HEK293 (cell line): ENCODE results near the gene RMDN3.

Experiments used
- IKZF3 ChIP-seq: fragments of 450-650 bp; IDR thresholded peaks from 2 replicates; pipeline ENCODE4 v1.5.0; 2018; ENCODE audit warnings: missing biosample characterization, mild to moderate bottlenecking, missing genetic modification characterization, moderate library complexity
- KLF10 ChIP-seq: fragments of 450-650 bp; IDR thresholded peaks from 2 replicates; pipeline ENCODE4 v1.5.1; 2018; ENCODE audit warnings: missing biosample characterization, mild to moderate bottlenecking, missing genetic modification characterization
- SP3 ChIP-seq: fragments of 450-650 bp; formaldehyde crosslinking; IDR thresholded peaks from 2 replicates; pipeline ENCODE4 v1.5.1; 2016; ENCODE audit warnings: missing biosample characterization, missing genetic modification characterization
- SP7 ChIP-seq: fragments of 450-650 bp; formaldehyde crosslinking; IDR thresholded peaks from 2 replicates; pipeline ENCODE4 v1.5.1; 2016; ENCODE audit warnings: missing biosample characterization, missing genetic modification characterization
- TRIM28 ChIP-seq: IDR thresholded peaks from 2 replicates; pipeline ENCODE4 v1.6.1; 2011; ENCODE audit warnings: low read length, control low read depth, borderline replicate concordance
- ZNF146 ChIP-seq: fragments of 450-650 bp; formaldehyde crosslinking; IDR thresholded peaks from 2 replicates; pipeline ENCODE4 v1.5.1; 2016; ENCODE audit warnings: missing biosample characterization, missing genetic modification characterization
- ZNF174 ChIP-seq: fragments of 450-650 bp; formaldehyde crosslinking; IDR thresholded peaks from 2 replicates; pipeline ENCODE4 v1.5.0; 2017; ENCODE audit warnings: missing biosample characterization, mild to moderate bottlenecking, missing genetic modification characterization
- ZNF184 ChIP-seq: fragments of 450-650 bp; IDR thresholded peaks from 2 replicates; pipeline ENCODE4 v1.5.1; 2018; ENCODE audit warnings: missing biosample characterization, mild to moderate bottlenecking, missing genetic modification characterization
- ZNF211 ChIP-seq: fragments of 450-650 bp; formaldehyde crosslinking; IDR thresholded peaks from 2 replicates; pipeline ENCODE4 v1.5.1; 2016; ENCODE audit warnings: low read depth, missing biosample characterization, missing genetic modification characterization
- ZNF223 ChIP-seq: fragments of 450-650 bp; formaldehyde crosslinking; IDR thresholded peaks from 2 replicates; pipeline ENCODE4 v1.5.1; 2016; ENCODE audit warnings: missing biosample characterization, missing genetic modification characterization
- ZNF239 ChIP-seq: fragments of 450-650 bp; formaldehyde crosslinking; IDR thresholded peaks from 2 replicates; pipeline ENCODE4 v1.5.1; 2016; ENCODE audit warnings: missing biosample characterization, missing genetic modification characterization
- ZNF404 ChIP-seq: fragments of 450-650 bp; formaldehyde crosslinking; IDR thresholded peaks from 2 replicates; pipeline ENCODE4 v1.5.1; 2017; ENCODE audit warnings: missing biosample characterization, missing genetic modification characterization
- ZNF426 ChIP-seq: fragments of 450-650 bp; formaldehyde crosslinking; IDR thresholded peaks from 2 replicates; pipeline ENCODE4 v1.5.1; 2017; ENCODE audit warnings: missing biosample characterization, missing genetic modification characterization, mild to moderate bottlenecking, inconsistent platforms, moderate library complexity
- ZNF660 ChIP-seq: fragments of 450-650 bp; IDR thresholded peaks from 2 replicates; pipeline ENCODE4 v1.5.1; 2018; ENCODE audit warnings: missing biosample characterization, mild to moderate bottlenecking, missing genetic modification characterization
- ZNF777 ChIP-seq: fragments of 450-650 bp; formaldehyde crosslinking; IDR thresholded peaks from 2 replicates; pipeline ENCODE4 v1.5.1; 2017; ENCODE audit warnings: missing biosample characterization, missing genetic modification characterization, borderline replicate concordance
- TF ChIP-seq, protein P1 (sequence below): fragments of 450-650 bp; formaldehyde crosslinking; IDR thresholded peaks from 2 replicates; pipeline ENCODE4 v1.5.1; 2016; ENCODE audit warnings: missing biosample characterization, missing genetic modification characterization
- TF ChIP-seq, protein P2 (sequence below): fragments of 450-650 bp; formaldehyde crosslinking; IDR thresholded peaks from 2 replicates; pipeline ENCODE4 v1.5.1; 2017; ENCODE audit warnings: missing biosample characterization, missing genetic modification characterization
- TF ChIP-seq, protein P3 (sequence below): fragments of 450-650 bp; formaldehyde crosslinking; IDR thresholded peaks from 2 replicates; pipeline ENCODE4 v1.5.1; 2016; ENCODE audit warnings: missing biosample characterization, missing genetic modification characterization
- TF ChIP-seq, protein P4 (sequence below): sonication (generic); formaldehyde crosslinking; IDR thresholded peaks from 2 replicates; pipeline ENCODE4 v1.8.1; 2022; ENCODE audit warnings: mild to moderate bottlenecking, moderate library complexity, missing genetic modification reagents
- TF ChIP-seq, protein P5 (sequence below): fragments of 450-650 bp; formaldehyde crosslinking; IDR thresholded peaks from 2 replicates; pipeline ENCODE4 v1.5.1; 2016; ENCODE audit warnings: missing biosample characterization, missing genetic modification characterization
- TF ChIP-seq, protein P6 (sequence below): fragments of 450-650 bp; formaldehyde crosslinking; conservative IDR thresholded peaks from 2 replicates; pipeline ENCODE4 v1.5.1; 2016; ENCODE audit warnings: low read depth, missing biosample characterization, missing genetic modification characterization
- TF ChIP-seq, protein P7 (sequence below): fragments of 450-650 bp; formaldehyde crosslinking; IDR thresholded peaks from 2 replicates; pipeline ENCODE4 v1.5.1; 2016; ENCODE audit warnings: missing biosample characterization, missing genetic modification characterization

The RMDN3 gene

DNA sequence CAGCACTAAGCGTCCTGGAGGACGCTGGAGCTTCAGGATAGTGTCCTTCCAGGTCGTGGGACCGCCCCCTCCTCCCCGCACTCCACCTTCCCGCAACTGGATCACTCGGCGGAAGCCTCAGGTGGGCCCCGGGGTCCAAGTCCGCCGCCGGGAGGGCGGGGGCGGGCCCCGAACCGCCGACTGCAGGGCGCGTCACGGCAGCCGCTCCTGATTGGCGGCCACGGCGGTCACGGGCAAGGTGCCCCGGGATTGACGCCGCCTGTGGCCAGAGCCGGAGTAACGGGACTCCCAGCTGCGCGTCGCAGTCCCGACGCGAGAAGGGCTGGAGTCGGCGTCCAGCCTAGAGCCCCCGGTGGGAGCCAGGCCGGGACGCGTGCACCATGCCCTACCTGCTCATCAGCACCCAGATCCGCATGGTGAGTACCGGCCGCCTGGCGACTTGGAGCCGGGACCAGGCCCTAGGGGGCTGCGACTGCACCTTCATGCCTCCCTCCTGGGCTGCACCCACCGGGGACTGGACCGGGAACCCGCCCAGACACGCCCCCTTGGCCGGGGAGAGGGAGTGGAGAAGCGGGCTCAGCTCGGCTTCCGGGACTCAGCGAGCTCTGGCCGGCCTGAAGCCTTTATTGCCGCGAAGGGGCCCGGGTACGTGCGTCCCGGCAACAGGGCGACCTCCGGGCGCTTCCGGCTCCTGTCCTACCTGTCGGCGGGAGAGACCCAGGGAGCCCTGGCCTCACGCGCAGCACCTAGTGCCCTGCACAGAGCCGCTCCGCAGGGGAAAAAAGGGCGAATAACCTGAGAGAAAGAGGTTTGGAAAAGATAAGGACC, 9.0 kb upstream of the RMDN3 start, which contains the start of gene GCHFR (continued):
- TF ChIP-seq, protein P1, sequence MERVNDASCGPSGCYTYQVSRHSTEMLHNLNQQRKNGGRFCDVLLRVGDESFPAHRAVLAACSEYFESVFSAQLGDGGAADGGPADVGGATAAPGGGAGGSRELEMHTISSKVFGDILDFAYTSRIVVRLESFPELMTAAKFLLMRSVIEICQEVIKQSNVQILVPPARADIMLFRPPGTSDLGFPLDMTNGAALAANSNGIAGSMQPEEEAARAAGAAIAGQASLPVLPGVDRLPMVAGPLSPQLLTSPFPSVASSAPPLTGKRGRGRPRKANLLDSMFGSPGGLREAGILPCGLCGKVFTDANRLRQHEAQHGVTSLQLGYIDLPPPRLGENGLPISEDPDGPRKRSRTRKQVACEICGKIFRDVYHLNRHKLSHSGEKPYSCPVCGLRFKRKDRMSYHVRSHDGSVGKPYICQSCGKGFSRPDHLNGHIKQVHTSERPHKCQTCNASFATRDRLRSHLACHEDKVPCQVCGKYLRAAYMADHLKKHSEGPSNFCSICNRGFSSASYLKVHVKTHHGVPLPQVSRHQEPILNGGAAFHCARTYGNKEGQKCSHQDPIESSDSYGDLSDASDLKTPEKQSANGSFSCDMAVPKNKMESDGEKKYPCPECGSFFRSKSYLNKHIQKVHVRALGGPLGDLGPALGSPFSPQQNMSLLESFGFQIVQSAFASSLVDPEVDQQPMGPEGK (tag by site-specific recombination): peak; percentile 91
- TF ChIP-seq SP7 (tag by site-specific recombination) (peak; percentile 34), ZNF146 (tag by site-specific recombination) (0 out of 2 replicates have a peak, but pooled peaks have one; percentile 6), ZNF404 (no peak), ZNF223 (tag by site-specific recombination) (no peak), ZNF660 (tag by site-specific recombination) (no peak), ZNF426 (no peak), KLF10 (tag by site-specific recombination) (peak; percentile 86; the same call in 1 of the 2 replicates), ZNF174 (tag by site-specific recombination) (no peak), ZNF211 (tag by site-specific recombination) (no peak), ZNF239 (tag by site-specific recombination) (no peak), IKZF3 (tag by site-specific recombination) (peak; percentile 16; the same call in 1 of the 2 replicates), ZNF184 (tag by site-specific recombination) (no peak), TRIM28 (no peak), ZNF777 (tag by site-specific recombination) (no peak), SP3 (tag by site-specific recombination) (peak; percentile 80)
- TF ChIP-seq, protein P2, sequence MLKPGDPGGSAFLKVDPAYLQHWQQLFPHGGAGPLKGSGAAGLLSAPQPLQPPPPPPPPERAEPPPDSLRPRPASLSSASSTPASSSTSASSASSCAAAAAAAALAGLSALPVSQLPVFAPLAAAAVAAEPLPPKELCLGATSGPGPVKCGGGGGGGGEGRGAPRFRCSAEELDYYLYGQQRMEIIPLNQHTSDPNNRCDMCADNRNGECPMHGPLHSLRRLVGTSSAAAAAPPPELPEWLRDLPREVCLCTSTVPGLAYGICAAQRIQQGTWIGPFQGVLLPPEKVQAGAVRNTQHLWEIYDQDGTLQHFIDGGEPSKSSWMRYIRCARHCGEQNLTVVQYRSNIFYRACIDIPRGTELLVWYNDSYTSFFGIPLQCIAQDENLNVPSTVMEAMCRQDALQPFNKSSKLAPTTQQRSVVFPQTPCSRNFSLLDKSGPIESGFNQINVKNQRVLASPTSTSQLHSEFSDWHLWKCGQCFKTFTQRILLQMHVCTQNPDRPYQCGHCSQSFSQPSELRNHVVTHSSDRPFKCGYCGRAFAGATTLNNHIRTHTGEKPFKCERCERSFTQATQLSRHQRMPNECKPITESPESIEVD: no peak
- TF ChIP-seq, protein P3, sequence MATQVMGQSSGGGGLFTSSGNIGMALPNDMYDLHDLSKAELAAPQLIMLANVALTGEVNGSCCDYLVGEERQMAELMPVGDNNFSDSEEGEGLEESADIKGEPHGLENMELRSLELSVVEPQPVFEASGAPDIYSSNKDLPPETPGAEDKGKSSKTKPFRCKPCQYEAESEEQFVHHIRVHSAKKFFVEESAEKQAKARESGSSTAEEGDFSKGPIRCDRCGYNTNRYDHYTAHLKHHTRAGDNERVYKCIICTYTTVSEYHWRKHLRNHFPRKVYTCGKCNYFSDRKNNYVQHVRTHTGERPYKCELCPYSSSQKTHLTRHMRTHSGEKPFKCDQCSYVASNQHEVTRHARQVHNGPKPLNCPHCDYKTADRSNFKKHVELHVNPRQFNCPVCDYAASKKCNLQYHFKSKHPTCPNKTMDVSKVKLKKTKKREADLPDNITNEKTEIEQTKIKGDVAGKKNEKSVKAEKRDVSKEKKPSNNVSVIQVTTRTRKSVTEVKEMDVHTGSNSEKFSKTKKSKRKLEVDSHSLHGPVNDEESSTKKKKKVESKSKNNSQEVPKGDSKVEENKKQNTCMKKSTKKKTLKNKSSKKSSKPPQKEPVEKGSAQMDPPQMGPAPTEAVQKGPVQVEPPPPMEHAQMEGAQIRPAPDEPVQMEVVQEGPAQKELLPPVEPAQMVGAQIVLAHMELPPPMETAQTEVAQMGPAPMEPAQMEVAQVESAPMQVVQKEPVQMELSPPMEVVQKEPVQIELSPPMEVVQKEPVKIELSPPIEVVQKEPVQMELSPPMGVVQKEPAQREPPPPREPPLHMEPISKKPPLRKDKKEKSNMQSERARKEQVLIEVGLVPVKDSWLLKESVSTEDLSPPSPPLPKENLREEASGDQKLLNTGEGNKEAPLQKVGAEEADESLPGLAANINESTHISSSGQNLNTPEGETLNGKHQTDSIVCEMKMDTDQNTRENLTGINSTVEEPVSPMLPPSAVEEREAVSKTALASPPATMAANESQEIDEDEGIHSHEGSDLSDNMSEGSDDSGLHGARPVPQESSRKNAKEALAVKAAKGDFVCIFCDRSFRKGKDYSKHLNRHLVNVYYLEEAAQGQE (tag by site-specific recombination): no peak
- TF ChIP-seq, protein P4, sequence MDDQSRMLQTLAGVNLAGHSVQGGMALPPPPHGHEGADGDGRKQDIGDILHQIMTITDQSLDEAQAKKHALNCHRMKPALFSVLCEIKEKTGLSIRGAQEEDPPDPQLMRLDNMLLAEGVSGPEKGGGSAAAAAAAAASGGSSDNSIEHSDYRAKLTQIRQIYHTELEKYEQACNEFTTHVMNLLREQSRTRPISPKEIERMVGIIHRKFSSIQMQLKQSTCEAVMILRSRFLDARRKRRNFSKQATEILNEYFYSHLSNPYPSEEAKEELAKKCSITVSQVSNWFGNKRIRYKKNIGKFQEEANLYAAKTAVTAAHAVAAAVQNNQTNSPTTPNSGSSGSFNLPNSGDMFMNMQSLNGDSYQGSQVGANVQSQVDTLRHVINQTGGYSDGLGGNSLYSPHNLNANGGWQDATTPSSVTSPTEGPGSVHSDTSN (CRISPR knock-in tag): peak; percentile 55; the same call in 1 of the 2 replicates
- TF ChIP-seq, protein P5, sequence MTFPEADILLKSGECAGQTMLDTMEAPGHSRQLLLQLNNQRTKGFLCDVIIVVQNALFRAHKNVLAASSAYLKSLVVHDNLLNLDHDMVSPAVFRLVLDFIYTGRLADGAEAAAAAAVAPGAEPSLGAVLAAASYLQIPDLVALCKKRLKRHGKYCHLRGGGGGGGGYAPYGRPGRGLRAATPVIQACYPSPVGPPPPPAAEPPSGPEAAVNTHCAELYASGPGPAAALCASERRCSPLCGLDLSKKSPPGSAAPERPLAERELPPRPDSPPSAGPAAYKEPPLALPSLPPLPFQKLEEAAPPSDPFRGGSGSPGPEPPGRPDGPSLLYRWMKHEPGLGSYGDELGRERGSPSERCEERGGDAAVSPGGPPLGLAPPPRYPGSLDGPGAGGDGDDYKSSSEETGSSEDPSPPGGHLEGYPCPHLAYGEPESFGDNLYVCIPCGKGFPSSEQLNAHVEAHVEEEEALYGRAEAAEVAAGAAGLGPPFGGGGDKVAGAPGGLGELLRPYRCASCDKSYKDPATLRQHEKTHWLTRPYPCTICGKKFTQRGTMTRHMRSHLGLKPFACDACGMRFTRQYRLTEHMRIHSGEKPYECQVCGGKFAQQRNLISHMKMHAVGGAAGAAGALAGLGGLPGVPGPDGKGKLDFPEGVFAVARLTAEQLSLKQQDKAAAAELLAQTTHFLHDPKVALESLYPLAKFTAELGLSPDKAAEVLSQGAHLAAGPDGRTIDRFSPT: peak; percentile 81
- TF ChIP-seq, protein P6, sequence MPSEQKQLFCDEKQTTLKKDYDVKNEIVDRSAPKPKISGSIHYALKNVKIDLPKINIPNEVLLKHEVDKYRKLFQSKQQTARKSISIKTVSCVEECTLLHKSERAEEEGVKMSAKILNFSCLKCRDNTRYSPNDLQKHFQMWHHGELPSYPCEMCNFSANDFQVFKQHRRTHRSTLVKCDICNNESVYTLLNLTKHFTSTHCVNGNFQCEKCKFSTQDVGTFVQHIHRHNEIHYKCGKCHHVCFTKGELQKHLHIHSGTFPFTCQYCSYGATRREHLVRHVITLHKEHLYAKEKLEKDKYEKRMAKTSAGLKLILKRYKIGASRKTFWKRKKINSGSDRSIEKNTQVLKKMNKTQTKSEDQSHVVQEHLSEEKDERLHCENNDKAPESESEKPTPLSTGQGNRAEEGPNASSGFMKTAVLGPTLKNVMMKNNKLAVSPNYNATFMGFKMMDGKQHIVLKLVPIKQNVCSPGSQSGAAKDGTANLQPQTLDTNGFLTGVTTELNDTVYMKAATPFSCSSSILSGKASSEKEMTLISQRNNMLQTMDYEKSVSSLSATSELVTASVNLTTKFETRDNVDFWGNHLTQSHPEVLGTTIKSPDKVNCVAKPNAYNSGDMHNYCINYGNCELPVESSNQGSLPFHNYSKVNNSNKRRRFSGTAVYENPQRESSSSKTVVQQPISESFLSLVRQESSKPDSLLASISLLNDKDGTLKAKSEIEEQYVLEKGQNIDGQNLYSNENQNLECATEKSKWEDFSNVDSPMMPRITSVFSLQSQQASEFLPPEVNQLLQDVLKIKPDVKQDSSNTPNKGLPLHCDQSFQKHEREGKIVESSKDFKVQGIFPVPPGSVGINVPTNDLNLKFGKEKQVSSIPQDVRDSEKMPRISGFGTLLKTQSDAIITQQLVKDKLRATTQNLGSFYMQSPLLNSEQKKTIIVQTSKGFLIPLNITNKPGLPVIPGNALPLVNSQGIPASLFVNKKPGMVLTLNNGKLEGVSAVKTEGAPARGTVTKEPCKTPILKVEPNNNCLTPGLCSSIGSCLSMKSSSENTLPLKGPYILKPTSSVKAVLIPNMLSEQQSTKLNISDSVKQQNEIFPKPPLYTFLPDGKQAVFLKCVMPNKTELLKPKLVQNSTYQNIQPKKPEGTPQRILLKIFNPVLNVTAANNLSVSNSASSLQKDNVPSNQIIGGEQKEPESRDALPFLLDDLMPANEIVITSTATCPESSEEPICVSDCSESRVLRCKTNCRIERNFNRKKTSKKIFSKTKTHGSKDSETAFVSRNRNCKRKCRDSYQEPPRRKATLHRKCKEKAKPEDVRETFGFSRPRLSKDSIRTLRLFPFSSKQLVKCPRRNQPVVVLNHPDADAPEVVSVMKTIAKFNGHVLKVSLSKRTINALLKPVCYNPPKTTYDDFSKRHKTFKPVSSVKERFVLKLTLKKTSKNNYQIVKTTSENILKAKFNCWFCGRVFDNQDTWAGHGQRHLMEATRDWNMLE (tag by site-specific recombination): no peak
- TF ChIP-seq, protein P7, sequence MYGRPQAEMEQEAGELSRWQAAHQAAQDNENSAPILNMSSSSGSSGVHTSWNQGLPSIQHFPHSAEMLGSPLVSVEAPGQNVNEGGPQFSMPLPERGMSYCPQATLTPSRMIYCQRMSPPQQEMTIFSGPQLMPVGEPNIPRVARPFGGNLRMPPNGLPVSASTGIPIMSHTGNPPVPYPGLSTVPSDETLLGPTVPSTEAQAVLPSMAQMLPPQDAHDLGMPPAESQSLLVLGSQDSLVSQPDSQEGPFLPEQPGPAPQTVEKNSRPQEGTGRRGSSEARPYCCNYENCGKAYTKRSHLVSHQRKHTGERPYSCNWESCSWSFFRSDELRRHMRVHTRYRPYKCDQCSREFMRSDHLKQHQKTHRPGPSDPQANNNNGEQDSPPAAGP (tag by site-specific recombination): no peak
